ENCODE results near the gene METTL16.

METTL16 gene

GRCh38 chr17:2414446-2415064 is 97.1 kb downstream of the METTL16 start:
- no peak for DNase-seq (ENCODE audit: low spot score)

- peak; percentile 57 for DNase-seq (ENCODE audit: low spot score)
These were observed 99.1 kb downstream of the METTL16 start for GRCh38 chr17:2412561-2413021.

- no peak for DNase-seq (ENCODE audit: low spot score)
These were observed 100.7 kb downstream of the METTL16 start for GRCh38 chr17:2410951-2411350.

GRCh38 chr17:2406903-2407790 is 104.5 kb downstream of the METTL16 start:
- no peak for DNase-seq (ENCODE audit: low spot score)

GRCh38 chr17:2406271-2406902 is 105.3 kb downstream of the METTL16 start:
- DNase-seq (ENCODE audit: low spot score) = no peak

- no peak for DNase-seq (ENCODE audit: low spot score)
These were observed 106.3 kb downstream of the METTL16 start for GRCh38 chr17:2405247-2405926.

- DNase-seq (ENCODE audit: low spot score) = no peak
These were observed 108.6 kb downstream of the METTL16 start for GRCh38 chr17:2403044-2403443.

- DNase-seq (ENCODE audit: low spot score) = no peak
These were observed 109.1 kb downstream of the METTL16 start for GRCh38 chr17:2402544-2402943.

- DNase-seq (ENCODE audit: low spot score) = peak; percentile 99
These were observed 110.1 kb downstream of the METTL16 start for GRCh38 chr17:2401426-2402221.

- peak; percentile 92 for DNase-seq (ENCODE audit: low spot score)
These were observed 110.7 kb downstream of the METTL16 start, which contains the start of gene MNT for GRCh38 chr17:2400877-2401425. Gene MNT, minus strand, starts transcription at chr17:2401060. Its CDS starts 348 bp downstream, at chr17:2400712.

- DNase-seq (ENCODE audit: low spot score) = no peak
These were observed 111.2 kb downstream of the METTL16 start for GRCh38 chr17:2400474-2400866.

- peak; percentile 95 for DNase-seq (ENCODE audit: low spot score)
These were observed 111.9 kb downstream of the METTL16 start for GRCh38 chr17:2399572-2400473.

- peak; percentile 60 for DNase-seq (ENCODE audit: low spot score)
These were observed 112.8 kb downstream of the METTL16 start for GRCh38 chr17:2398655-2399571.

- no peak for DNase-seq (ENCODE audit: low spot score)
These were observed 113.5 kb downstream of the METTL16 start for GRCh38 chr17:2398182-2398581.

- DNase-seq (ENCODE audit: low spot score) = no peak
These were observed 114.2 kb downstream of the METTL16 start for GRCh38 chr17:2397247-2398171.

- DNase-seq (ENCODE audit: low spot score) = peak; percentile 80
These were observed 115.0 kb downstream of the METTL16 start for GRCh38 chr17:2396568-2397246.

- DNase-seq (ENCODE audit: low spot score) = no peak
These were observed 115.5 kb downstream of the METTL16 start for GRCh38 chr17:2396192-2396567.
